Liver (tissue), 9 donors: ENCODE measurements around the gene MLXIP. TPM values are rescaled to one million over a fixed set of nuclear protein-coding genes. Genes with fewer than 3 reads are reported as not detected.

ENCODE experiments used
- DNase-seq: peaks from one replicate; pipeline ENCODE4 v3.0.0-alpha.2; 2017; ENCODE audit warnings: low spot score
- H3K27ac ChIP-seq, 2 donors: one replicate each; pipeline ENCODE4 v1.7.0; 2013; ENCODE audit warnings: inconsistent platforms in 2 of 2, low read length in 2 of 2, control low read depth in 1 of 2, low read depth in 1 of 2, mild to moderate bottlenecking in 1 of 2
- H3K27me3 ChIP-seq, 4 donors: one replicate each; pipeline versions ENCODE4 v1.6.1 to v1.7.0; 2013; ENCODE audit warnings: low read length in 3 of 4, inconsistent platforms in 1 of 4, mild to moderate bottlenecking in 1 of 4, moderate library complexity in 1 of 4; ENCODE audit not compliant: control insufficient read depth in 4 of 4, insufficient read depth in 4 of 4
- H3K36me3 ChIP-seq, 4 donors: one replicate each; pipeline versions ENCODE4 v1.6.1 to v1.7.0; 2013; ENCODE audit warnings: low read length in 3 of 4, mild to moderate bottlenecking in 3 of 4, low read depth in 1 of 4, moderate library complexity in 1 of 4; ENCODE audit not compliant: control insufficient read depth in 4 of 4, insufficient read depth in 3 of 4
- H3K4me1 ChIP-seq, 4 donors: one replicate each; pipeline versions ENCODE4 v1.6.1 to v1.7.0; 2013; ENCODE audit warnings: low read length in 3 of 4, mild to moderate bottlenecking in 3 of 4, moderate library complexity in 1 of 4; ENCODE audit not compliant: control insufficient read depth in 4 of 4, insufficient read depth in 4 of 4
- H3K4me3 ChIP-seq, 3 donors: one replicate each; pipeline versions ENCODE4 v1.6.1 to v1.7.0; 2013; ENCODE audit warnings: low read length in 3 of 3, control low read depth in 1 of 3, low read depth in 1 of 3, mild to moderate bottlenecking in 1 of 3
- H3K9ac ChIP-seq, 2 donors: one replicate each; pipeline ENCODE4 v1.7.0; 2013; ENCODE audit warnings: low read length in 2 of 2, mild to moderate bottlenecking in 2 of 2, moderate library complexity in 2 of 2, control low read depth in 1 of 2, low read depth in 1 of 2
- H3K9me3 ChIP-seq, 4 donors: one replicate each; pipeline versions ENCODE4 v1.6.1 to v1.7.0; 2013; ENCODE audit warnings: low read length in 3 of 4; ENCODE audit not compliant: control insufficient read depth in 4 of 4
- EGR1 ChIP-seq, 2 donors: IDR thresholded peaks; 2 replicates each; pipeline ENCODE4 v1.6.1; 2016 to 2018; ENCODE audit warnings: antibody characterized with exemption in 2 of 2, low read depth in 2 of 2
- FOXA1 ChIP-seq: IDR thresholded peaks from 2 replicates; pipeline ENCODE4 v1.6.1; 2016; ENCODE audit warnings: antibody characterized with exemption
- FOXA2 ChIP-seq: IDR thresholded peaks from 2 replicates; pipeline ENCODE4 v1.6.1; 2016; ENCODE audit warnings: antibody characterized with exemption
- GABPA ChIP-seq, 2 donors: IDR thresholded peaks in 1 of 2; conservative IDR thresholded peaks in 1 of 2; 2 replicates each; pipeline ENCODE4 v1.6.1; 2016; ENCODE audit warnings: antibody characterized with exemption in 2 of 2, mild to moderate bottlenecking in 1 of 2, moderate library complexity in 1 of 2
- HNF4A ChIP-seq, 2 donors: conservative IDR thresholded peaks; 2 replicates each; pipeline ENCODE4 v1.6.1; 2016; ENCODE audit warnings: antibody characterized with exemption in 2 of 2, mild to moderate bottlenecking in 2 of 2
- HNF4G ChIP-seq: IDR thresholded peaks from 2 replicates; pipeline ENCODE4 v1.6.1; 2016; ENCODE audit warnings: antibody characterized with exemption
- JUND ChIP-seq, 2 donors: IDR thresholded peaks; 2 replicates each; pipeline ENCODE4 v1.6.1; 2016; ENCODE audit warnings: antibody characterized with exemption in 2 of 2
- NR2F2 ChIP-seq: IDR thresholded peaks from 2 replicates; pipeline ENCODE4 v1.6.1; 2016; ENCODE audit warnings: antibody characterized with exemption
- RAD21 ChIP-seq, 2 donors: IDR thresholded peaks; 2 replicates each; pipeline ENCODE4 v1.6.1; 2016; ENCODE audit warnings: antibody characterized with exemption in 2 of 2, mild to moderate bottlenecking in 2 of 2
- SP1 ChIP-seq: IDR thresholded peaks from 2 replicates; pipeline ENCODE4 v1.6.1; 2018; ENCODE audit warnings: antibody characterized with exemption, mild to moderate bottlenecking
- TAF1 ChIP-seq: conservative IDR thresholded peaks from 2 replicates; pipeline ENCODE4 v1.6.1; 2016; ENCODE audit warnings: antibody characterized with exemption, mild to moderate bottlenecking
- YY1 ChIP-seq: IDR thresholded peaks from 2 replicates; pipeline ENCODE4 v1.6.1; 2016; ENCODE audit warnings: antibody characterized with exemption, mild to moderate bottlenecking
- WGBS: extraction: QIAGEN DNeasy Blood & Tissue Kit; methylation state at CpG from one replicate; pipeline ENCODE4 v1.1.7; 2013; 5-methylcytosine and 5-hydroxymethylcytosine counted together
- polyA plus RNA-seq, 2 donors: library from polyadenylated mRNA; stranded (reverse) in 1 of 2; unstranded in 1 of 2; fragments of 200-250 nt in 1 of 2; fragments of >200 nt in 1 of 2; fragmentation: Nextera tagmentation in 1 of 2; extraction: Ambion mirVana in 1 of 2; gene quantifications; one replicate each; pipeline versions ENCODE4 v1.2.1 to v1.2.3, GENCODE V29; 2013 to 2015
- total RNA-seq, 2 donors: library from RNA; depleted of rRNA; stranded (reverse); fragments of >200 nt; gene quantifications; one replicate each; pipeline ENCODE4 v1.2.3, GENCODE V29; 2014
- TF ChIP-seq, protein P1 (sequence below): IDR thresholded peaks from 2 replicates; pipeline ENCODE4 v1.6.1; 2016; ENCODE audit warnings: antibody characterized with exemption, mild to moderate bottlenecking
- TF ChIP-seq, protein P2 (sequence below): IDR thresholded peaks from 2 replicates; pipeline ENCODE4 v1.6.1; 2016; ENCODE audit warnings: antibody characterized with exemption
- TF ChIP-seq, protein P3 (sequence below): fragments of 150-350 bp; IDR thresholded peaks from 2 replicates; pipeline ENCODE4 v1.5.1; 2017; ENCODE audit warnings: improper control_type of control experiment, low read depth, low read length; ENCODE audit not compliant: missing input control
- TF ChIP-seq, protein P4 (sequence below): IDR thresholded peaks from 2 replicates; pipeline ENCODE4 v1.6.1; 2016; ENCODE audit warnings: antibody characterized with exemption
- TF ChIP-seq, protein P5 (sequence below): IDR thresholded peaks from 2 replicates; pipeline ENCODE4 v1.6.1; 2016; ENCODE audit warnings: antibody characterized with exemption
- donor health status: healthy.
- donor health status: healthy.
- donor health status: healthy.
- donor health status: healthy.
- donor health status: healthy.

The MLXIP gene
- total and polyA plus RNA-seq, 4 donors: 10.6 to 19.5 (median 11.0) TPM

DNA sequence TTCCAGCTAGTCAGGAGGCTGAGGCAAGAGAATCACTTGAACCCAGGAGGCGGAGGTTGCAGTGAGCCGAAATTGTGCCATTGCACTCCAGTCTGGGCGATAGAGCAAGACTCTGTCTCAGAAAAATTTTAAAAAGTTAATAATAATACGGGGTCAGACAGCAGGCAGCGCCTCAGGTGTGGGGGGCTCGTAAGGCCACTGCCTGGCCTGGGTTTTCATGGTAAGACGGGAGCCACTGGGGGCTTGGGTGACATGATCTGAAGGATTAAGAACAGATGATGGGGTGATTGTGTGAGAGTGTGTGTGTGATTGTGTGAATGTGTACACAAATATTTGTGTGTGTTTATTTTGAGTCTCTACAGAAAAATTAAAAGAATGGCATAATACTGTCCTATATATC, 33.3 kb upstream of the MLXIP start:
- peaks cover 2 to 11% (median 5%) of the 10 kb centered on the region in 4 donors for H3K36me3 ChIP-seq
- no peak overlapping the region for H3K9ac ChIP-seq
- peaks cover 4 to 16% (median 9%) of the 10 kb centered on the region in 4 donors for H3K4me1 ChIP-seq
- H3K4me3 ChIP-seq: no peak overlapping the region
- no peaks in the 10 kb centered on the region for H3K27me3 ChIP-seq
- no peak overlapping the region for H3K27ac ChIP-seq
- TF ChIP-seq NR2F2 (no peak), GABPA (IDR thresholded peaks at IDR 0.05 in 1 of 2, conservative IDR thresholded peaks at IDR 0.05 in 1 of 2) (no peak), HNF4G (no peak), FOXA2 (no peak)
- H3K9me3 ChIP-seq: no peaks in the 10 kb centered on the region
- WGBS: 98% methylated on average over 7 of the region's 7 CpGs
- no peak for DNase-seq

DNA sequence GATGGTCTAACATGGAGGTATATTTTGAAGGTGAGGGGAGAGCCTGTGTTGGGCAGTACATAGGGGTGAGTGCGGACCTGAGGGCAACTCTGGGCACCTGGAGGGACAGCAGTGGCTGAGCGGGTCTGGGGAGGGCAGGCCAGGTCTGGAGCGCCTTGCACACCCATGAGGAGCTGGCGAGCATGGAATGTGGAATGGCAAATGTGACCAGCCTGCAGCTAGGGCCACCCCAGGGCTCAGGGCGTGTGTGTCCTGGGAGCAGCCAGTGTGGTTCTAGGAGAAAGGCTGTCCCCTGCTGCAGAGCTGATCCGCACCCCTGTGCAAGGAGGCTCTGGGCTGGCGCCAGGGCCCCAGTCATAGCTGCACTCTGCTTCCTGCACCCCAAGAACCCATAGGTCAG, 32.4 kb upstream of the MLXIP start:
- Histone ChIP-seq H3K27me3 (no peaks in the 10 kb centered on the region), H3K36me3 (peaks cover 2 to 11% (median 5%) of the 10 kb centered on the region in 4 donors), H3K9ac (no peak overlapping the region), H3K27ac (no peak overlapping the region), H3K4me1 (peaks cover under 1 to 15% (median 10%) of the 10 kb centered on the region in 4 donors), H3K4me3 (no peak overlapping the region), H3K9me3 (no peaks in the 10 kb centered on the region)
- no peak for DNase-seq
- TF ChIP-seq RAD21 (IDR thresholded peaks at IDR 0.05) (no peak), YY1 (no peak), FOXA1 (no peak), HNF4A (conservative IDR thresholded peaks at IDR 0.05) (no peak)
- TF ChIP-seq, protein P1, sequence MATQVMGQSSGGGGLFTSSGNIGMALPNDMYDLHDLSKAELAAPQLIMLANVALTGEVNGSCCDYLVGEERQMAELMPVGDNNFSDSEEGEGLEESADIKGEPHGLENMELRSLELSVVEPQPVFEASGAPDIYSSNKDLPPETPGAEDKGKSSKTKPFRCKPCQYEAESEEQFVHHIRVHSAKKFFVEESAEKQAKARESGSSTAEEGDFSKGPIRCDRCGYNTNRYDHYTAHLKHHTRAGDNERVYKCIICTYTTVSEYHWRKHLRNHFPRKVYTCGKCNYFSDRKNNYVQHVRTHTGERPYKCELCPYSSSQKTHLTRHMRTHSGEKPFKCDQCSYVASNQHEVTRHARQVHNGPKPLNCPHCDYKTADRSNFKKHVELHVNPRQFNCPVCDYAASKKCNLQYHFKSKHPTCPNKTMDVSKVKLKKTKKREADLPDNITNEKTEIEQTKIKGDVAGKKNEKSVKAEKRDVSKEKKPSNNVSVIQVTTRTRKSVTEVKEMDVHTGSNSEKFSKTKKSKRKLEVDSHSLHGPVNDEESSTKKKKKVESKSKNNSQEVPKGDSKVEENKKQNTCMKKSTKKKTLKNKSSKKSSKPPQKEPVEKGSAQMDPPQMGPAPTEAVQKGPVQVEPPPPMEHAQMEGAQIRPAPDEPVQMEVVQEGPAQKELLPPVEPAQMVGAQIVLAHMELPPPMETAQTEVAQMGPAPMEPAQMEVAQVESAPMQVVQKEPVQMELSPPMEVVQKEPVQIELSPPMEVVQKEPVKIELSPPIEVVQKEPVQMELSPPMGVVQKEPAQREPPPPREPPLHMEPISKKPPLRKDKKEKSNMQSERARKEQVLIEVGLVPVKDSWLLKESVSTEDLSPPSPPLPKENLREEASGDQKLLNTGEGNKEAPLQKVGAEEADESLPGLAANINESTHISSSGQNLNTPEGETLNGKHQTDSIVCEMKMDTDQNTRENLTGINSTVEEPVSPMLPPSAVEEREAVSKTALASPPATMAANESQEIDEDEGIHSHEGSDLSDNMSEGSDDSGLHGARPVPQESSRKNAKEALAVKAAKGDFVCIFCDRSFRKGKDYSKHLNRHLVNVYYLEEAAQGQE: no peak
- 97% methylated on average over 7 of the region's 7 CpGs for WGBS

DNA sequence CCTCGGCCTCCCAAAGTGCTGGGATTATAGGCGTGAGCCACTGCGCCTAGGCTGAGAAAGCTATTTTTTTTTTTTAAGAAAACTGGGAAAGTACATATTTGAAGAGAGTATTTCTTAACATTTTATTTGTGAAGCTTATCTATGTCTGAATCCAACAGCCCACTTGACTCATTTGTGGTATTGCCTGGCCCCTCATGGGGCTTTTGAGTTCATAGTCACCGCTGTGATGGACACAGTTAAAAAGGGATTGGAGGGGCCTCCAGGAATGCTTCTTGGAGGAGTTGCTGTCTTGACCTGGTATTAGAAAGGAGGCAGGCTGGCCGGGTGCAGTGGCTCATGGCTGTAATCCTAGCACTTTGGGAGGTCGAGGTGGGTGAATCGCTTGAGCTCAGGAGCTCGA, 30.4 kb upstream of the MLXIP start:
- no peak for DNase-seq
- H3K9ac ChIP-seq: no peak overlapping the region
- no peak overlapping the region for H3K27ac ChIP-seq
- peaks cover 2 to 11% (median 5%) of the 10 kb centered on the region in 4 donors for H3K36me3 ChIP-seq
- no peaks in the 10 kb centered on the region for H3K27me3 ChIP-seq
- H3K4me1 ChIP-seq: peaks cover 2 to 25% (median 12%) of the 10 kb centered on the region in 4 donors
- 95% methylated on average over 8 of the region's 8 CpGs for WGBS
- no peak overlapping the region for H3K4me3 ChIP-seq
- H3K9me3 ChIP-seq: no peaks in the 10 kb centered on the region
- no peak for TF ChIP-seq RAD21 (IDR thresholded peaks at IDR 0.05)
- no peak for TF ChIP-seq GABPA (IDR thresholded peaks at IDR 0.05 in 1 of 2, conservative IDR thresholded peaks at IDR 0.05 in 1 of 2)
- TF ChIP-seq, protein P2, sequence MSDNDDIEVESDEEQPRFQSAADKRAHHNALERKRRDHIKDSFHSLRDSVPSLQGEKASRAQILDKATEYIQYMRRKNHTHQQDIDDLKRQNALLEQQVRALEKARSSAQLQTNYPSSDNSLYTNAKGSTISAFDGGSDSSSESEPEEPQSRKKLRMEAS: no peak
- TF ChIP-seq FOXA2: no peak
- no peak for TF ChIP-seq SP1
- no peak for TF ChIP-seq NR2F2
- TF ChIP-seq, protein P1: no peak
- TF ChIP-seq TAF1: no peak
- TF ChIP-seq FOXA1: no peak
- TF ChIP-seq HNF4G: no peak
- TF ChIP-seq, protein P3, sequence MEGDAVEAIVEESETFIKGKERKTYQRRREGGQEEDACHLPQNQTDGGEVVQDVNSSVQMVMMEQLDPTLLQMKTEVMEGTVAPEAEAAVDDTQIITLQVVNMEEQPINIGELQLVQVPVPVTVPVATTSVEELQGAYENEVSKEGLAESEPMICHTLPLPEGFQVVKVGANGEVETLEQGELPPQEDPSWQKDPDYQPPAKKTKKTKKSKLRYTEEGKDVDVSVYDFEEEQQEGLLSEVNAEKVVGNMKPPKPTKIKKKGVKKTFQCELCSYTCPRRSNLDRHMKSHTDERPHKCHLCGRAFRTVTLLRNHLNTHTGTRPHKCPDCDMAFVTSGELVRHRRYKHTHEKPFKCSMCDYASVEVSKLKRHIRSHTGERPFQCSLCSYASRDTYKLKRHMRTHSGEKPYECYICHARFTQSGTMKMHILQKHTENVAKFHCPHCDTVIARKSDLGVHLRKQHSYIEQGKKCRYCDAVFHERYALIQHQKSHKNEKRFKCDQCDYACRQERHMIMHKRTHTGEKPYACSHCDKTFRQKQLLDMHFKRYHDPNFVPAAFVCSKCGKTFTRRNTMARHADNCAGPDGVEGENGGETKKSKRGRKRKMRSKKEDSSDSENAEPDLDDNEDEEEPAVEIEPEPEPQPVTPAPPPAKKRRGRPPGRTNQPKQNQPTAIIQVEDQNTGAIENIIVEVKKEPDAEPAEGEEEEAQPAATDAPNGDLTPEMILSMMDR: no peak
- no peak for TF ChIP-seq EGR1 (IDR thresholded peaks at IDR 0.05; ENCODE audit: low read depth in 2 of 2)
- TF ChIP-seq, protein P4, sequence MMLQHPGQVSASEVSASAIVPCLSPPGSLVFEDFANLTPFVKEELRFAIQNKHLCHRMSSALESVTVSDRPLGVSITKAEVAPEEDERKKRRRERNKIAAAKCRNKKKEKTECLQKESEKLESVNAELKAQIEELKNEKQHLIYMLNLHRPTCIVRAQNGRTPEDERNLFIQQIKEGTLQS: no peak
- no peak for TF ChIP-seq HNF4A (conservative IDR thresholded peaks at IDR 0.05)
- TF ChIP-seq, protein P5, sequence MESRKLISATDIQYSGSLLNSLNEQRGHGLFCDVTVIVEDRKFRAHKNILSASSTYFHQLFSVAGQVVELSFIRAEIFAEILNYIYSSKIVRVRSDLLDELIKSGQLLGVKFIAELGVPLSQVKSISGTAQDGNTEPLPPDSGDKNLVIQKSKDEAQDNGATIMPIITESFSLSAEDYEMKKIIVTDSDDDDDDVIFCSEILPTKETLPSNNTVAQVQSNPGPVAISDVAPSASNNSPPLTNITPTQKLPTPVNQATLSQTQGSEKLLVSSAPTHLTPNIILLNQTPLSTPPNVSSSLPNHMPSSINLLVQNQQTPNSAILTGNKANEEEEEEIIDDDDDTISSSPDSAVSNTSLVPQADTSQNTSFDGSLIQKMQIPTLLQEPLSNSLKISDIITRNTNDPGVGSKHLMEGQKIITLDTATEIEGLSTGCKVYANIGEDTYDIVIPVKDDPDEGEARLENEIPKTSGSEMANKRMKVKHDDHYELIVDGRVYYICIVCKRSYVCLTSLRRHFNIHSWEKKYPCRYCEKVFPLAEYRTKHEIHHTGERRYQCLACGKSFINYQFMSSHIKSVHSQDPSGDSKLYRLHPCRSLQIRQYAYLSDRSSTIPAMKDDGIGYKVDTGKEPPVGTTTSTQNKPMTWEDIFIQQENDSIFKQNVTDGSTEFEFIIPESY: no peak
- no peak for TF ChIP-seq JUND (IDR thresholded peaks at IDR 0.05)
